ENCODE measurements around the gene ABAT.

Gene ABAT

DNA sequence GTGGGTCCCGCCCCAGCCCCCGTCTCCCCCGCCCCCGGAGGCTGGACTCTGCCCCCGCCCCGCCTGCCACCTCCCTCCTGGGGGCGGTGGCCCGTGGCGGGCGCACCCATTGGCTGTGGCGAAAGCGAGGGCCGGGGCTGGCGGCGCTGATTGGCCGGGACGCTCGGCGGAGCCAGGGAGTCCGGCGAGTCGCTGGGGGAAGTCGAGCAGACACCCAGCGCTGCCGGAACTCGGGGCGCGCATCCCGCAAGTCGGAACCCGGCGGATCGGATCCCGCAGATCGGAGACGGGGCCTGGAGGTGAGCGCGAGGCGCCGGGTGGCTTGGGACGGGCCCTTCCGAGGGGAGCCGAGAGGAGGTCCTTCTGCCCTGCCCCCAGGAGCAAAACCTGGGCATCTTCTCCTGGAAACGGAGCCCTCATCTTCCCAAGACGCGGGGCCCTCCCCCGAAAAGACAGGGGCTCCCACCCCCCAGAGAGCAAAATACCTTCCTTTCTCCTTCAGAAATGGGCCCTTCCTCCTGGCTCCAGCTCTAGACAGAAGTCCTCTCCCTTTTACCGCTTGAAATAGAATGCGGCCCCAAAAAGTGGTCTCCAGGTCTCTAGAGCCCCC is at the start of gene ABAT:
Gene ABAT (plus strand): TSS at position 205 of the 610 bp plus-strand sequence. CDS start 61,123 bp downstream, outside the sequence.
- peak; percentile 99 for DNase-seq (ENCODE audit: low spot score)
- in situ Hi-C loops (cut with MboI; ENCODE audit: low sequenced_read_pairs, unreplicated experiment) = no loop called here
- TF ChIP-seq, protein P1, sequence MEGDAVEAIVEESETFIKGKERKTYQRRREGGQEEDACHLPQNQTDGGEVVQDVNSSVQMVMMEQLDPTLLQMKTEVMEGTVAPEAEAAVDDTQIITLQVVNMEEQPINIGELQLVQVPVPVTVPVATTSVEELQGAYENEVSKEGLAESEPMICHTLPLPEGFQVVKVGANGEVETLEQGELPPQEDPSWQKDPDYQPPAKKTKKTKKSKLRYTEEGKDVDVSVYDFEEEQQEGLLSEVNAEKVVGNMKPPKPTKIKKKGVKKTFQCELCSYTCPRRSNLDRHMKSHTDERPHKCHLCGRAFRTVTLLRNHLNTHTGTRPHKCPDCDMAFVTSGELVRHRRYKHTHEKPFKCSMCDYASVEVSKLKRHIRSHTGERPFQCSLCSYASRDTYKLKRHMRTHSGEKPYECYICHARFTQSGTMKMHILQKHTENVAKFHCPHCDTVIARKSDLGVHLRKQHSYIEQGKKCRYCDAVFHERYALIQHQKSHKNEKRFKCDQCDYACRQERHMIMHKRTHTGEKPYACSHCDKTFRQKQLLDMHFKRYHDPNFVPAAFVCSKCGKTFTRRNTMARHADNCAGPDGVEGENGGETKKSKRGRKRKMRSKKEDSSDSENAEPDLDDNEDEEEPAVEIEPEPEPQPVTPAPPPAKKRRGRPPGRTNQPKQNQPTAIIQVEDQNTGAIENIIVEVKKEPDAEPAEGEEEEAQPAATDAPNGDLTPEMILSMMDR (IDR thresholded peaks at IDR 0.05; ENCODE audit: borderline replicate concordance, control extremely low read depth, extremely low read depth, insufficient read depth, missing control alignments) = no peak

DNA sequence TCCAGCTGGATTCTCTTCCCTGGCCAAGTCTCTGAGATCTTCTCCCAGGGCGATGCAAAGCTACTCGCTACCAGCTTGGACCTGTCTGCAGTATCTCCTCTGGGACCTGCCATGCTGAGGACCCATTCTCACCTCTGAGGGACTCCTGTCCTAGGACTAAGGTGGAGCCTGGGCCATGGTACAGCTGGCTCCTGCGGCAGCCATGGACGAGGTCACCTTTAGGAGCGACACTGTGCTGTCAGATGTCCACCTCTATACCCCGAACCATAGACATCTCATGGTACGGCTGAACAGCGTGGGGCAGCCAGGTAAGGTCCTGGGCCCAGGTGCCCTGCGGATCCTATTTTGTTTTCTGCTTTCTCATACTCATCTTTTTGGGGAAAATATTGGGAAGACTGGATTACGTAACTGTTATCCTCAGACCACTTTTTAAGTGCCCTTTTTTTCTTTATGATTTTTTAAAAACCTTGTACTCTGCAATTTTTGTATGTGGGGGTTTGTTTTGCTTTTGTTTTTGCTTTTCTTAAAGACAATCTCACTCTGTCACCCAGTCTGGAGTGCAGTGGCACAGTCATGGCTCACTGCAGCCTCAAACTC is 48.8 kb upstream of the ABAT start:
- TF ChIP-seq, protein P1 (IDR thresholded peaks at IDR 0.05; ENCODE audit: borderline replicate concordance, control extremely low read depth, extremely low read depth, insufficient read depth, missing control alignments) = no peak
- in situ Hi-C loops (cut with MboI; ENCODE audit: low sequenced_read_pairs, unreplicated experiment) = no loop called here
- no peak for DNase-seq (ENCODE audit: low spot score)

DNA sequence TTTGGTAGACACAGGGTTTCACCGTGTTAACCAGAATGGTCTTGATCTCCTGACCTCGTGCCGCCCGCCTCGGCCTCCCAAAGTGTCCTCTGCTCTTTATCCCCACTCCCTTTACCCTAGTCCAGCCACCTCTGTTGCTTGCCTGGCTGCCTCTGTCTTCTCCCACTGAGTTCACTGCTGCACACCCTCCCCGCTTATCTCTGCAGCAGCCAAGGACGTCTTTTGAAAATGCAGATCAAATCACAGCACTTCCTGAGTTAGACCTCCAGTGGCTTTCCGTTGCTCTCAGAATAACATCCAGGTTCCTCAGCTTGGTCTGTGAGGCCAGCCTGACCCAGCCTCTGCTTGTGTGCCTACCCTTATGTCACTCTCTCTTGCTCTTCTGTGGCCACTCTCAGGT is 47.5 kb upstream of the ABAT start:
- in situ Hi-C loops (cut with MboI; ENCODE audit: low sequenced_read_pairs, unreplicated experiment) = no loop called here
- TF ChIP-seq, protein P1 (IDR thresholded peaks at IDR 0.05; ENCODE audit: borderline replicate concordance, control extremely low read depth, extremely low read depth, insufficient read depth, missing control alignments) = no peak
- DNase-seq (ENCODE audit: low spot score) = no peak

DNA sequence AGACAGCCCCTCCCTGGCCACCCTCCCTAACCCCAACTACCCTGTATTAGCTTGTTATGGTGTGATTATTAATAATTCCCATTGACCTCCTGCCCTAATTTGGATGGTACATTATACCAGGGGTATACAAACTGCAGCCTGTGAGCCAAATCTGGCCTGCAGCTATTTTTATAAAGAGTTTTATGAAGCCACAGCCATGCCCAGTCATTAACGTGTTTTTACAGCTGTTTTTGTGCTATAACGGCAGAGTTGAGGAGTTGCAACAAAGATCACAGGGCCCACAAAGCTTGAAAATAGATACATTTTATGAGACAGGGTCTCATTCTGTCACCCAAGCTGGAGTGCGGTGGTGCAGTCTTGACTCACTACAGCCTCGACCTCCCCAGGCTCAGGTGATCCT is 47.0 kb upstream of the ABAT start:
- TF ChIP-seq, protein P1 (IDR thresholded peaks at IDR 0.05; ENCODE audit: borderline replicate concordance, control extremely low read depth, extremely low read depth, insufficient read depth, missing control alignments) = no peak
- in situ Hi-C loops (cut with MboI; ENCODE audit: low sequenced_read_pairs, unreplicated experiment) = no loop called here
- no peak for DNase-seq (ENCODE audit: low spot score)

DNA sequence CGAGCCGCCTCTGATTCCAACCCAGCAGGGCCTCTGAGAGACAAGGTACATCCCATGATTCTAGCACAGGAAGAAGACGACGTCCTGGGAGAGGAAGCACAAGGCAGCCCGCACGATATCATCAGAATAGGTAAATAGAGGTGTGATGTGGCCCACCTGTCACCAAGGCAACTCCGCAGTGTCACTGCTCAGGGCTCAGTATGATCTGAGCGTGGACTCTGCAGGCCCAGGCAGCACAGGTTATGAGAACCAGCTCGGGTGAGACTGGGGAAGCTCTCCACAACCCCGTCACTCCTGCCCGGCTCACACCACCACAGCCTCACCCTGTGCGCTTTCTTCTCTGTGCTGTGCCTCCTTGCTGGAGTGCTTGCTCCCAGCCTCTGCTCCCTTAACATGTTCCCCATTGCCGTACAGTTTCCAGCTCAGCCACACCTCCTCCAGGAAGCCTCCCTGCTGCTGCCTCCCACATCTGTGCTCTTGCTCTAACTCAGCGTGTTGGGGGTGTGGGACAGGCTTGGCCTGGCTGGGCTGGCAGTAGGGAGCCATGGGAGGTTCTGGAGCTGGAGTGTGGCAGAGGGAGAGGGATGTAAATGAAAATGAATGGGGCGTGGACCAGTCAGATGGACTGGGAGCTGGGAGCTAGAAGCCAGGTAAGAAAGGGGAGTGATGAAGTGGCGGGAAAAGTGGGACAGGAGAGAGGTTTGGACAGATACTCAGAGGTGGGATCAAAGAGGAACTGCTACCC is 45.3 kb upstream of the ABAT start:
- no peak for DNase-seq (ENCODE audit: low spot score)
- TF ChIP-seq, protein P1 (IDR thresholded peaks at IDR 0.05; ENCODE audit: borderline replicate concordance, control extremely low read depth, extremely low read depth, insufficient read depth, missing control alignments) = no peak
- in situ Hi-C loops (cut with MboI; ENCODE audit: low sequenced_read_pairs, unreplicated experiment) = no loop called here

DNA sequence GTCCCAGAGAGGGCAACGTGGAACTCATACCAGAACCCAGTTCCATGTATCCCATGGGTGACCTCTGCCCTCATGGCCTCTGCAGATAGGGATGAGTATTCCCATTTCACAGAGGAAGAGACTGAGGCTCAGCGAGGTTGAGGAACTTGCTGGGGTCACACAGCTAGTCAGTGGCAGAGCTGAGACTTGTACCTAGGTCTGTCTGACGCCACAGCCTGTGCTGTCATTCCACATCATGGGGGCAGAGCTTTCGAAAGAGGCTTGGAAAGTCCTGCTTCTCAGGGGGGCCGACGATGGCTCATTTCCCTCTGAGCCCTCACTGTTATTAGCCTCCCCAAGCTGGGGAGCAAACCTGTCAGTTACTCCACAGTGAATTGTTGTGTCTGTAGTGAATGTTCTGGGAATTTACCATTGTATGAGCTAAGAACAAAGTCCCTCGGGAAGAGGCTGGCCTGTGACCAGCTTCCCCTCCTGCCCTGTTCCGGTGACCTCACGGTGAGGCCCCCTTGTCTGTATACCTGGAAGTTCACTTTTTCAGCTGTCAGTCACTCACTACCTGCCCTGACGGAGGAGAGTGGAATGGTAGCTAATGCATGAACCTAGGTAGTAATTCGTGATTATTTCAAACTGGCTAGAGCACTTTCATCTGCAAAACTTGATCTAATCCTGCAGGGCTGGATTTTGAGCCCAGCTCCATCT is 44.0 kb upstream of the ABAT start:
- TF ChIP-seq, protein P1 (IDR thresholded peaks at IDR 0.05; ENCODE audit: borderline replicate concordance, control extremely low read depth, extremely low read depth, insufficient read depth, missing control alignments) = no peak
- in situ Hi-C loops (cut with MboI; ENCODE audit: low sequenced_read_pairs, unreplicated experiment) = no loop called here
- no peak for DNase-seq (ENCODE audit: low spot score)

All from GM13976 (cell line).